HG03469 (cell line): Measurements from ENCODE around the gene LRRN2.

ENCODE experiments used
- ATAC-seq: cut with Tn5 transposase; IDR thresholded peaks from one replicate; pipeline ENCODE4 v1.9.1; 2021; ENCODE audit warnings: mild to moderate bottlenecking, moderate library complexity, moderate number of reproducible peaks; ENCODE audit not compliant: unreplicated experiment

Gene LRRN2

GRCh38 chr1:204712708-204713430, 27.3 kb upstream of the LRRN2 start:
- ATAC-seq, result no peak

DNA sequence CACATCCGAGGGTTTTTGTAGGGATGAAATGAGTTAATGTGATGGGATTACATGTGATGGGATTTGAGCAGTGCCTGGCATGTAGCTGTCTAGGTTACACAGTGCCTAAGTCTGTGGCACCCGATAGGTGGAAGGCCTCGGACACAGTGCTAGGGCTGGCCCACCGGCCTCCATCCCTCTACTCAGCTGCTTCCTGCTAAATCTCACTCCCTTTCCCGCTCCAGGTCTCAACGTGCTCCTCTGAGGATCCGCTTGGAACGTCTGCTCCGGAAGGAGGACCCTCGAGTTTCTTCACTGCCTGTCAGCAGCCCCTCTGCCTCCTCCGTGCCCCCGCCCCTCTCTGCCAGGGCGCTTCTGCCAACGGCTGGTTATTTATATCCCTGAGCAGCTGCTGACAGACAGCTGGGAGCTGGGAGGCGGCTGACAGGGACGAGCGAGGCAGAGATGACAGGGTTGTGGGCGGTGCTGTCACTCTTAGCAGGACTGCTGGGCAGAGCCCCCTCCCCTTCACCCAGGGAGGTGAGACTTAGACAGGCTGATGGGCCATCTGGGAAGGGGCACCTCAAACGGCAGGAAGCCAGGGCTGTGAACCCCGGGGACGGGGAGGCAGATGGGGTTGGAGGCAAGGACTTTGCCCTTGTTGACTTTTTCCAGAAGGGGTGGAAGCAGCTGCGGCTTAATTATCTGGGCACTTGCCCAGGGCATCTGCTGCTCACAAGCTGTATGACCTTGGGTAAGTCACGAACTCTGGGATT, 26.6 kb upstream of the LRRN2 start:
- no peak for ATAC-seq

DNA sequence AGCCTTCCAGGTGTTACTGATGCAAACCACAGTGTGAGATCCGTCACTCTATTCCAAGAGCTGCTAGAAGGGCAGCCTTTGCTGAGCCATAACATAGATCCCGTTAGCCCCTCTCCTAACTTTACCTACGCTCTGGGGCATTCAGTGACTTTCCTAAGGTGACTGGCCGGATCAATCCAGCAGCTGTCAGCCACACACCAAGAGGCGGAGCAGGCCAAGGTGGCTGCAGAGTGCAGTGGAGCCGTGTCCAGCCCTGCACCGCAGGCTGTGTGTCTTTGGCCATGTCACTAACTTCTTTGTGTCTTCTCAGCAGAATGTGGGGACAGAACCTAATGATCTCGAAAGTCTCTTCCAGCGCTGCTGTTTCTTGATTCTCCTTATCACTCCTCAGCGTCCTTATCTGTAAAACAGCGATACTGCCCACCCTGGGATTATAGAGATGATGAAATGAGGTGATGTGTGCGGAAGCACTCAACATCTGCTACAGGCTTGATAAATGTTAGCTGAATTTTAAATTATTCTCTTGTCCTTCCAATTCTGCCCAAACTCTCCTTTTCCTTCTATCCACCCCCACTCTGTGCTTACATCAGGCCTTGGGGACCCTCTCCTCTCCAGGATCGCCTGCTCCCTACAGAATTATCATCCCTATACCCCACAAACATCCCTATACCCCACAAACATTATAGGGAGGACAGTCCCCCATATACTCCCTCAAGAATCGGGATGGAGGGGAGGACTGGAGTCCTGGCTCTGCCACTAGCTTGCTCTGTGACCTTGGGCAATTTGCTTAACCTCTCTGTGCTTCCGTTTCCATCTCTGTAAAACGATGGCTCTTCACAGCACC, 25.8 kb upstream of the LRRN2 start:
- no peak for ATAC-seq

DNA sequence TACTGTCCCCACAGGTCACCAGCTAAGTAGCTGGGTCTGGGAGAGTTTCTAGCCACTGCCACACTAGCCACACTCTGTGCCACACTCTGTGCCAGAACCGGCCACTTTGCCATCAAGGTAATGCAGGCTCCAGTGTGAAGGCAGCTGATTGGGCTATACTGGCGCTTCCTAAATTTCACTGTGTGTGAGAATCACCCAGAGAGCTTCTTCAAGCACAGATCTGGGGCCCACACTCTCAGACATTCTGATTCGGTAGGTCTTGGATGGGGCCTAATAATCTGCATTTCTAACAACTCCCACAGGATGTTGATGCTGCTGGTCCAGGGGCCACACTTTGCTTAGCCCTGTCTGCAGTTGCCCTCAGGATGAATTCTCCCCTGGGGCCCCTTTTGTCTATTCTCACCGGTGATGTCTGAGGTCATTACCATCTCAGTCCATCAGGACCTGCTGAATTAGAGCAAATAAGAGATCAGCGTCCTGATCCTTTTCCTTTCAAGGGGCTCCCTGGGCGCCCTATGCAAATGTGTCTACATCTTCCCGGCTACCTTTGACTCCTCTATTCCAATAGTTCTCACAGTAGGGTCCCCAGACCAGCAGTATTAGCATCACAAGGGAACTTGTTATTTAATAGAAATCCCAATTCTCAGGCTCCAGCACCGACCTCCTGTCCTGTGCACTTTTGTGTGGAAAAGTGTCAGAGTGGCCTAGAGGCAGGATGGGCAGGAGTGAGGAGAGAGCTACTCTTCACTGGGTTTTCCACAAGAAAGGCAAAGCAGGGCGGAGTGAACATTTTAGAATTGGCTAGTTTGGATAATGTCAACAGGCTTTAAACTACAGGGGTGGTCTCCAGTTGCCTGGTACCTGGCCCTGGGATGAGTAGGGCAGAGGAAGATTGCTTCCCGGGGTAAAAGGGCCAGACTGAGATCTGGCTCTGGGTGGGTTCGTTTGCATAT, 24.7 kb upstream of the LRRN2 start:
- ATAC-seq, result no peak

GRCh38 chr1:204709021-204709420, 23.5 kb upstream of the LRRN2 start:
- no peak for ATAC-seq

- no peak for ATAC-seq
These were observed 21.4 kb upstream of the LRRN2 start for GRCh38 chr1:204706838-204707509.

DNA sequence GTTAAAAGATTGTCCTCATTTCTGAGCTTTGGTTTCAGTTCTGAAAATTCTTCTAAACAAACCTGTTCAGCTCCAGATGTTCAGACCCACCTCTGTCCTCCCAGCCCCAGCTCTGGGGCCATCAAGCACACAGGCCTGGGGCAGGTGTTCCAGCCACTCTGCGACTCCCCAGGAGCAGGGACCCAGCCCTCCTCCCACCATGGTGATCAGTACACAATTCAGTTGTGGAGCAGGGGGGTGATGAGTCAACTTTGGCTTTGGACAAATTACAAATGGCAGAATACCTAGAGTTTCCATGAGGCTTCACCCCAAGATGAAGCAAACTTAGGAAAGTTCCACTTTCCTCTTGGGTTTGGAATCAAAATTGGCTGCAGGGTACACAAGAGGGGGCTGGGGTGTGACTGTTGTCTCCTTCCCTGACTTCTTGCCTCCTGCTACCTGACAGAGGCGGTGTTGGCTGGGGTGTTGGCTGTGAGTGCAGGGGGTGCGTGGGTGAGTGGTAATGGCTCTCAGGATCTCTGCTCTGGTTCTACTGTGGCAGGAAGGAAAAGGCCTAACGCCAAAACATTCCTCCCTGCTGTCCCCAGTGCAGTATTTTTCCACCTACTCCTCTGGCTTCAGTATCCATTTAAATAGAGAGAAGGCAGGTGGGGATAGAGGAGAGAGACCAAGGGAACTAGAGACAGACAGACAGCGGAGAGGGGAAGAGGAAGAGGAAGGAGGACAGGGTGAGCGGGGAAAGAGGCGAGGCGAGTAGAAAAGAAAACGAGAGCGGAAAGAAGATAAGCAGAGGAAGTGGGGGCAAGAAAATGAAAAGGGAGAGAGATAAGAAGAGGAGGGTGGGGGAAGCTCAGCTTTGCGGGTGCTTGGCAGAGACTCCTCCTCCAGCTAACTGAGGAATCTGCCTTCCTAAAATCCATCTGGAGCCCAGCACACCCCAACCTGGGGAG, 20.6 kb upstream of the LRRN2 start:
- no peak for ATAC-seq

DNA sequence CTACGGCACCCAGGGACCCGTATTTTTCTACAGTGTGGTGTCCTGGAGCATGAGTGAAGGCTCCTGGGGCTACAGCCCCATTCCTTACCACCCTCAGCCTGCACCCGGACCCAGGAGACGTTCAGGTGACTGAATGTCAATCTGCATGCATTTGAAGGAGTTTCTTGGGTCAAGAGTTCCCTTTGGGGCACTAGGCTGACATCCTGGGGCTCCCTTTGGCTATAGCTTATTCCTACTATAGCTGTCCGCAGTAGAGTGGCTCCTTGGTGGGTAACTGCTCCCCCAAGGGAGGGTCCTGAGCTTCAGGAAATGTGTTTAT, 19.9 kb upstream of the LRRN2 start:
- ATAC-seq, result no peak

- no peak for ATAC-seq
These were observed 19.4 kb upstream of the LRRN2 start for GRCh38 chr1:204704794-204705492.

- ATAC-seq, result no peak
These were observed 18.5 kb upstream of the LRRN2 start for GRCh38 chr1:204703826-204704612.

DNA sequence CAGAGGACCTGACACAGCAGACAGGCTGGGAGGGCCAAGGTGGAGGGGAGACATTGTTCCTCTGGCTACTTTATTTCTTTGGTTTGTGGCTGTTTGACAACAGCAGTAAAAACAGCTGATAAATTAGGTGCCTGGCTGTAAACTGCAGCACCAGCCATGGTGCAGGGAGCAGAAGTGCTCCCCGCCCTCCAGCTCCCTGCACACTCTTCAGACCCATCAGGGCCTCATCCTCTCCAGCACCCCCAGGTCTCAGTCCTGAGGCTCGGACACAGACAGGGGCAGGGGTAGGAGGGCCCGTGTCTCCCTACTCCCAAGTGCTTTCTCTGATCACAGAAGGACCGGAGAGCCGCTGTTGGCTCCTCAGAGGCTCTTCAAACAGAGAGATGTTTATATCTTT, 17.7 kb upstream of the LRRN2 start:
- ATAC-seq, result no peak

GRCh38 chr1:204702552-204703267, 17.2 kb upstream of the LRRN2 start:
- ATAC-seq, result no peak

- no peak for ATAC-seq
These were observed 15.7 kb upstream of the LRRN2 start for GRCh38 chr1:204701229-204701628.

DNA sequence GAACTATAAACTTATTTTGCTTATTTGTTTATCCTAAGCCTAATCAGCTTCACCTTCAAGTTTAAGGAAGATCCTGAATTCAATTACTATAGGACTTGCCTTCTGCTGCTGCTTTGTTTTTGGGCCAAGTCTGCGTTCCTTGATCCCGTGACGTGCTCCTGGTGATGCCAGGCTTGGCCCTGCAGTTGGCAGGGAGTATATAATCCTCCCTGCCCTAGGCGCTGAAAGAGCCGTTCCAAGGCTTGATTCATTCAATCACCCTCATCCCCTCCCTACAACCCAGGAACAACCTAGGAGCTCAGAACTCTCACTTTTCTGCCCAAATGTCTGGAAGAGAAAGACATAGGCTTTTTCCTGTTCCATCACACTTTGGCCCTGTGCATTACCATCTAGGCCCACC, 12.4 kb upstream of the LRRN2 start:
- ATAC-seq, result no peak

GRCh38 chr1:204696606-204697005, 11.1 kb upstream of the LRRN2 start:
- no peak for ATAC-seq

GRCh38 chr1:204695692-204696091, 10.2 kb upstream of the LRRN2 start:
- ATAC-seq, result no peak

- ATAC-seq, result no peak
These were observed 8.6 kb upstream of the LRRN2 start for GRCh38 chr1:204694145-204694544.
